Keratinocyte (primary cell): ENCODE measurements around the gene CTU1. TPM values are rescaled to one million over a fixed set of nuclear protein-coding genes. Genes with fewer than 3 reads are reported as not detected.

ENCODE experiments used
- DNase-seq: peaks from one replicate; pipeline ENCODE4 v3.0.0-alpha.2; 2011; ENCODE audit warnings: low read depth, missing footprints, low spot score
- FAIRE-seq: peaks from 2 replicates; lab custom pipeline; 2011; peaks lifted over from hg19 to GRCh38; lab: Jason Lieb, UNC
- H2AFZ ChIP-seq: 2 replicates; pipeline ENCODE4 v1.6.0; 2012; ENCODE audit warnings: low read length, control low read depth, inconsistent platforms; ENCODE audit not compliant: control insufficient read depth
- H3K27ac ChIP-seq: 2 replicates; pipeline ENCODE4 v1.5.1; 2011; ENCODE audit warnings: low read length; ENCODE audit not compliant: control insufficient read depth, insufficient read depth
- H3K27me3 ChIP-seq: 3 replicates; pipeline ENCODE4 v1.6.0; 2011; ENCODE audit warnings: low read length; ENCODE audit not compliant: control insufficient read depth, insufficient read depth; ENCODE audit errors: extremely low read depth
- H3K36me3 ChIP-seq, 2 experiments: 2 replicates in 1 of 2; 3 replicates in 1 of 2; pipeline ENCODE4 v1.5.1; 2011; ENCODE audit warnings: low read length in 2 of 2, mild to moderate bottlenecking in 1 of 2; ENCODE audit not compliant: control insufficient read depth in 2 of 2, insufficient read depth in 2 of 2; ENCODE audit errors: extremely low read depth in 1 of 2
- H3K4me1 ChIP-seq: 3 replicates; pipeline ENCODE4 v1.5.1; 2011; ENCODE audit warnings: low read length; ENCODE audit not compliant: control insufficient read depth, insufficient read depth; ENCODE audit errors: extremely low read depth
- H3K4me2 ChIP-seq: 3 replicates; pipeline ENCODE4 v1.6.0; 2011; ENCODE audit warnings: low read depth, low read length; ENCODE audit not compliant: control insufficient read depth, insufficient read depth; ENCODE audit errors: extremely low read depth
- H3K4me3 ChIP-seq, 3 experiments: fragments of 200-600 bp in 1 of 3; sonication (generic) in 1 of 3; 2 replicates in 2 of 3; 3 replicates in 1 of 3; pipeline ENCODE4 v1.5.1; 2011 to 2016; ENCODE audit warnings: low read length in 3 of 3, mild to moderate bottlenecking in 3 of 3, control low read depth in 2 of 3, inconsistent platforms in 1 of 3, low read depth in 1 of 3, mixed read lengths in 1 of 3, mixed run types in 1 of 3, moderate library complexity in 1 of 3; ENCODE audit not compliant: control insufficient read depth in 2 of 3, insufficient read depth in 2 of 3; ENCODE audit errors: extremely low read depth in 1 of 3
- H3K79me2 ChIP-seq: 2 replicates; pipeline ENCODE4 v1.6.0; 2012; ENCODE audit warnings: low read length; ENCODE audit not compliant: control insufficient read depth, insufficient read depth
- H3K9ac ChIP-seq: 3 replicates; pipeline ENCODE4 v1.6.0; 2011; ENCODE audit warnings: low read length; ENCODE audit not compliant: control insufficient read depth, insufficient read depth; ENCODE audit errors: extremely low read depth
- H3K9me1 ChIP-seq: 3 replicates; pipeline ENCODE4 v1.6.0; 2011; ENCODE audit warnings: low read length; ENCODE audit not compliant: control insufficient read depth, insufficient read depth; ENCODE audit errors: extremely low read depth
- H3K9me3 ChIP-seq: 2 replicates; pipeline ENCODE4 v1.5.1; 2012; ENCODE audit warnings: low read depth, low read length; ENCODE audit not compliant: control insufficient read depth
- H4K20me1 ChIP-seq: 3 replicates; pipeline ENCODE4 v1.6.0; 2011; ENCODE audit warnings: low read length; ENCODE audit not compliant: control insufficient read depth, insufficient read depth; ENCODE audit errors: extremely low read depth
- CTCF ChIP-seq, 3 experiments: IDR thresholded peaks in 1 of 3; conservative IDR thresholded peaks in 1 of 3; optimal IDR thresholded peaks in 1 of 3; 2 replicates in 2 of 3; 3 replicates in 1 of 3; pipeline versions ENCODE3 to v1.5.1; 2011; ENCODE audit warnings: low read length in 3 of 3, mild to moderate bottlenecking in 3 of 3, moderate library complexity in 2 of 3, control low read depth in 1 of 3, inconsistent platforms in 1 of 3; ENCODE audit not compliant: insufficient read depth in 2 of 3; ENCODE audit errors: extremely low read depth in 1 of 3
- EZH2 ChIP-seq: IDR thresholded peaks from one replicate; pipeline ENCODE4 v1.6.1; 2012; ENCODE audit warnings: inconsistent platforms, mild to moderate bottlenecking, low read length, moderate library complexity
- dilution Hi-C: fragments of 300-500 bp; cut with MboI; formaldehyde crosslinking; loops from one replicate; pipeline ENCODE4 v1.7.0; 2020; ENCODE audit warnings: low sequenced_read_pairs; ENCODE audit not compliant: extremely low pct_ligation_motif_present
- polyA plus RNA-seq, 5 experiments: library from polyadenylated mRNA; depleted of rRNA in 3 of 5; stranded (reverse) in 3 of 5; stranded (forward) in 1 of 5; unstranded in 1 of 5; fragments of >200 nt; gene quantifications; 1 replicate in 1 of 5; 2 replicates in 3 of 5; 3 replicates in 1 of 5; pipeline versions ENCODE4 v1.2.1 to v1.2.3, GENCODE V29; 2011 to 2012; ENCODE audit warnings: missing spikeins in 2 of 5, low read depth in 1 of 5, low replicate concordance in 1 of 5

CTU1 gene
- polyA plus RNA-seq, 1 donor (not counting 4 experiments of a cell fraction or from before 2014, with no cell fraction given) = 1.9 TPM

DNA sequence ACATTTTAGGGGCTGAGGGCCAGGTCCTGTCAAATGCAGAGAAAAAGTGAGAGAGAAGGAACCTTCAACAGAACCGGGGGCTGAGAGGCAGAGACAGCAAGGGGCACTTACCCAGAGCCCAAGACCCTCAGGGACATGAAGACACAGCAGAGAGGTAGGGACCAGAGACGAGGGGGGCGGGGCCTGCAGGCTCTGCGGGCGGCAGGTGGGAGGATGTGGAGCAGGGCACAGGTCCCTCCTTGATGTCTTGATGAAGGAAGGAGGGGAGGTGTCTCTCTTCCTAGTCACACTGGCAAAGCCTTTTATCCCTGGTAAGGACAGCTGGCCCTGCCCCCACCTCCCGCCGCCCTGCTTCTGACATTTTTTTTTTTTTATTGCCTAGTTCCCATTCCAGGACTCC, 25.6 kb downstream of the CTU1 start, which contains the start of gene KLK14:
Gene KLK14 (minus strand): TSS at position 277 of the 400 bp plus-strand sequence. CDS start 273 bp downstream, at position 4.
- H2AFZ ChIP-seq = no peak within 1 kb of the TSS
- DNase-seq (no peak), FAIRE-seq (no peak)
- no peaks in the 10 kb centered on the region for H3K9me1 ChIP-seq
- no peak within 1 kb of the TSS for H3K4me2 ChIP-seq
- H3K4me1 ChIP-seq = peaks cover 4% of the 10 kb centered on the region
- dilution Hi-C loops = no loop called here
- H3K9ac ChIP-seq = no peak within 1 kb of the TSS
- no peaks in the 10 kb centered on the region for H4K20me1 ChIP-seq
- no peak within 1 kb of the TSS for H3K4me3 ChIP-seq
- H3K79me2 ChIP-seq = no peaks in the 10 kb centered on the region
- no peaks in the 10 kb centered on the region for H3K36me3 ChIP-seq
- no peaks in the 10 kb centered on the region for H3K27me3 ChIP-seq
- H3K9me3 ChIP-seq = no peaks in the 10 kb centered on the region
- TF ChIP-seq CTCF (optimal IDR thresholded peaks at IDR 0.05 in 1 of 3, IDR thresholded peaks at IDR 0.05 in 1 of 3, conservative IDR thresholded peaks at IDR 0.05 in 1 of 3; ENCODE audit: extremely low read depth in 1 of 3, insufficient read depth in 2 of 3, low read length in 3 of 3) (no peak), EZH2 (no peak)
- H3K27ac ChIP-seq = no peak within 1 kb of the TSS

DNA sequence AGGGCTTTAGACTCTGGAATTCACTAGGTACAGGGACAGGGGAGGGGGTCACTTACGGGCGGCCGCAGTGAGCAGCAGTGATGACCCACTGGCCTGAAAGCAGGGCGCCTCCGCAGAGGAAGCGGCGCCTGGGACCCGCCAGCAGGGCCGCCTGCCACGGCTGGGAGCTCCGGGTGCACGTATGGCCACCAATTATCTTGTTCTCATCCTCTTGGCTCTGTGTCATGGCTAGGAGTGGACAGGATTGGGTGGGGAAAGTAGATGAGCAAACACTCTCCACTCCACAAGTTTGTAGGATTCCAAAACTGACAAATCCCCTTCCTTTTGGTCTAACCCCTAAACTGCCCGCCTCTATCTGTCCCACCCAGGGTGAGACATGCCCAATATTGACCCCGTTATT, 26.7 kb downstream of the CTU1 start:
- no peak overlapping the region for H3K9ac ChIP-seq
- FAIRE-seq (no peak), DNase-seq (no peak)
- no peak overlapping the region for H3K4me2 ChIP-seq
- no peaks in the 10 kb centered on the region for H3K9me3 ChIP-seq
- H3K27me3 ChIP-seq = peaks cover 4% of the 10 kb centered on the region
- H3K36me3 ChIP-seq = no peaks in the 10 kb centered on the region
- no peak overlapping the region for H3K4me3 ChIP-seq
- H3K4me1 ChIP-seq = peaks cover 8% of the 10 kb centered on the region
- dilution Hi-C loops = no loop called here
- no peaks in the 10 kb centered on the region for H3K79me2 ChIP-seq
- H3K9me1 ChIP-seq = no peaks in the 10 kb centered on the region
- no peak overlapping the region for H3K27ac ChIP-seq
- no peak overlapping the region for H2AFZ ChIP-seq
- TF ChIP-seq EZH2 (no peak), CTCF (optimal IDR thresholded peaks at IDR 0.05 in 1 of 3, IDR thresholded peaks at IDR 0.05 in 1 of 3, conservative IDR thresholded peaks at IDR 0.05 in 1 of 3; ENCODE audit: extremely low read depth in 1 of 3, insufficient read depth in 2 of 3, low read length in 3 of 3) (no peak)
- H4K20me1 ChIP-seq = no peaks in the 10 kb centered on the region
